Adipocyte (in vitro differentiated cells): ENCODE results near the gene EGLN2.
"Not testable (repeated sequence)": the region's sequence is repeated elsewhere in the genome, so short reads cannot be mapped to it uniquely, and the experiment has no call there.

Source experiments
- DNase-seq: peaks from one replicate; pipeline ENCODE4 v3.0.0-alpha.2; 2015; ENCODE audit warnings: low read depth
- H3K27me3 ChIP-seq: replicated peaks from 2 replicates; pipeline ENCODE4 v1.7.0; 2013; ENCODE audit warnings: mild to moderate bottlenecking, low read length, moderate library complexity; ENCODE audit not compliant: control insufficient read depth, insufficient read depth
- H3K36me3 ChIP-seq: 2 replicates; pipeline ENCODE4 v1.7.0; 2013; ENCODE audit warnings: low read length, mild to moderate bottlenecking, moderate library complexity; ENCODE audit not compliant: control insufficient read depth, insufficient read depth, severe bottlenecking
- H3K4me1 ChIP-seq: 2 replicates; pipeline ENCODE4 v1.7.0; 2013; ENCODE audit warnings: mild to moderate bottlenecking, low read length, moderate library complexity; ENCODE audit not compliant: control insufficient read depth, insufficient read depth
- H3K4me3 ChIP-seq: 2 replicates; pipeline ENCODE4 v1.7.0; 2013; ENCODE audit warnings: mild to moderate bottlenecking, low read length, moderate library complexity
- H3K9ac ChIP-seq: 2 replicates; pipeline ENCODE4 v1.7.0; 2013; ENCODE audit warnings: mild to moderate bottlenecking, low read length, moderate library complexity
- H3K9me3 ChIP-seq: 2 replicates; pipeline ENCODE4 v1.7.0; 2013; ENCODE audit warnings: mild to moderate bottlenecking, low read length, moderate library complexity; ENCODE audit not compliant: control insufficient read depth

The EGLN2 gene

DNA sequence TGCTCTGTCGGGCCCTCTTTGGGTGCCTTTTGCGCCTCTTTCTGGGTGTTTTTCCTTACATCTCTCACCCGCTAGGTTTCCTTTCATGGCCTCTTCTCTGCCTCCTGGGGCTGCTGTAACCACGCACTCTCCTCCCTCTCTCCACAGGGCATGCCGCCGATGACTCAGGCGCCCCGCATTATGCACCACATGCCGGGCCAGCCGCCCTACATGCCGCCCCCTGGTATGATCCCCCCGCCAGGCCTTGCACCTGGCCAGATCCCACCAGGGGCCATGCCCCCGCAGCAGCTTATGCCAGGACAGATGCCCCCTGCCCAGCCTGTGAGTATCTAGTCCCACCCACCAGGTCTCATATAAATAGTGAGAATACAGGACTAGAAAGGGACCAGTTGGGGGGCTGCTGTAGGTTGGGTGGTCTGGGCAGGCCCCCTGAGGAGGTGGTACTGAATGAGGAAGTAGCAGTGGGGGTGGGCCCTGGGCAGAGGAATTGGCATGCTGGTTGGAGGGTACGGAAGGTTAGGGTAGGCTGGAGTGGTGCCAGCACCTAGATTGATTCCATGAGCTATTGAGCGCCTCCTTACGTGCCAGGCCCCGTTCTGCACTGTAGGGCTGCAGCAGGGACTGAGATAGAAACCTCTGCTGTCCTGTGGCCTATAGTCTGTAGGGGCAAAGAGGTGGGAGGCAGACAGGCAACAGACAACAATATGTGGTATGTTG lies 36.1 kb upstream of the EGLN2 start:
- Histone ChIP-seq H3K27me3 (no peaks in the 10 kb centered on the region), H3K4me3 (no peak overlapping the region), H3K4me1 (no peaks in the 10 kb centered on the region), H3K9ac (no peak overlapping the region), H3K9me3 (no peaks in the 10 kb centered on the region), H3K36me3 (peaks cover 83% of the 10 kb centered on the region)
- no peak for DNase-seq

GRCh38 chr19:40763526-40763925 lies 35.5 kb upstream of the EGLN2 start:
- Histone ChIP-seq H3K27me3 (no peaks in the 10 kb centered on the region), H3K36me3 (peaks cover 77% of the 10 kb centered on the region)
- no peak for DNase-seq

GRCh38 chr19:40763963-40764362 lies 35.0 kb upstream of the EGLN2 start:
- H3K9me3 ChIP-seq, result no peaks in the 10 kb centered on the region
- H3K4me1 ChIP-seq, result no peaks in the 10 kb centered on the region
- peaks cover 75% of the 10 kb centered on the region for H3K36me3 ChIP-seq
- H3K4me3 ChIP-seq, result no peak overlapping the region
- DNase-seq, result no peak
- H3K27me3 ChIP-seq, result no peaks in the 10 kb centered on the region
- H3K9ac ChIP-seq, result no peak overlapping the region

More at GRCh38 chr19:40763526-40763925, 35.5 kb upstream of the EGLN2 start:
- Histone ChIP-seq H3K9ac (no peak overlapping the region), H3K4me1 (no peaks in the 10 kb centered on the region), H3K9me3 (no peaks in the 10 kb centered on the region), H3K4me3 (no peak overlapping the region)

DNA sequence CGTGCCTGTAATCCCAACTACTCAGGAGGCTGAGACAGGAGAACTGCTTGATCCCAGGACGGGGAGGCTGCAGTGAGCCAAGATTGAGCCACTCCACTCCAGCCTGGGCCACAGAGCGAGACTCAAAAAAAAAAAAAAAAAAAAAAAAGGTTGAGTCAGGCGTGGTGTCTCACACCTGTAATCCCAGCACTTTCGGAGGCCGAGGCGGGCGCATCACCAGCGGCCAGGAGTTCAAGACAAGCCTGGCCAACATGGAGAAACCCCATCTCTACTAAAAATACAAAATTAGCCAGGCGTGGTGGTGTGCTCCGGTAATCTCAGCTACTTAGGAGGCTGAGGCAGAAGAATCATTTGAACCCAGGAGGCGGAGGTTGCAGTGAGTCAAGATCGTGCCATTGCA lies 32.6 kb upstream of the EGLN2 start:
- not testable (repeated sequence) for H3K9ac ChIP-seq, H3K27me3 ChIP-seq, H3K4me3 ChIP-seq, H3K4me1 ChIP-seq, DNase-seq, H3K9me3 ChIP-seq
- peaks cover 50% of the 10 kb centered on the region for H3K36me3 ChIP-seq

GRCh38 chr19:40768869-40769268 lies 30.1 kb upstream of the EGLN2 start:
- Histone ChIP-seq H3K4me1 (no peaks in the 10 kb centered on the region), H3K36me3 (peaks cover 25% of the 10 kb centered on the region), H3K27me3 (no peaks in the 10 kb centered on the region), H3K9me3 (no peaks in the 10 kb centered on the region), H3K9ac (no peak overlapping the region), H3K4me3 (no peak overlapping the region)
- DNase-seq, result no peak

DNA sequence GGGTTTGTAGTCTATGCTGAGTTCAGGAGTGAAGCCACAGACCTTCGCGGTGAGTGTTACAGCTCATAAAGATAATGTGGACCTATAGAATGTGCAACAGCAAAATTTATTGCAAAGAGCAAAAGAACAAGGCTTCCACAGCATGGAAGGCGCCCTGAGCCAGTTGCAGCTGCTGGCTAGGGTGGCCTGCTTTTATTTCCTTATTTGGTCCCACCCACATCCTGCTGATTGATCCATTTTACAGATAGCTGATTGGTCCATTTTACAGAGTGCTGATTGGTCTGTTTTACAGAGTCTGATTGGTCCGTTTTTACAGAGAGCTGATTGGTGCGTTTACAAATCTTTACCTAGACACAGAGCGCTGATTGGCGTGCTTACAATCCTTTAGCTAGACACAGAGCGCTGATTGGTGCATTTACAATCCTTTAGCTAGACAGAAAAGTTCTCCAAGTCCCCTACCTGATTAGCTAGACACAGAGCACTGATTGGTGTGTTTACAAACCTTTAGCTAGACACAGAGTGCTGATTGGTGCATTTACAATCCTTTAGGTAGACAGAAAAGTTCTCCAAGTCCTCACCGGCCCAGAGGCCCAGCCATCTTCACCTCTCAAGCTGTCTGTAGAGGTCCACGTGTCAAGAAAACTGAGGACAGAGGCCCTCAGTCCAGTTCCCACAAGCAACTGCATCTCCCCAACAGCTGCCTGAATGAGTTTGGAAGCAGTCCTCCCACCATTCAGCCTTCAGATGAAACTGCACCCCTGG lies 27.7 kb upstream of the EGLN2 start:
- H3K9me3 ChIP-seq, DNase-seq, H3K27me3 ChIP-seq, H3K4me3 ChIP-seq, H3K4me1 ChIP-seq, H3K36me3 ChIP-seq, H3K9ac ChIP-seq: not testable (repeated sequence)

DNA sequence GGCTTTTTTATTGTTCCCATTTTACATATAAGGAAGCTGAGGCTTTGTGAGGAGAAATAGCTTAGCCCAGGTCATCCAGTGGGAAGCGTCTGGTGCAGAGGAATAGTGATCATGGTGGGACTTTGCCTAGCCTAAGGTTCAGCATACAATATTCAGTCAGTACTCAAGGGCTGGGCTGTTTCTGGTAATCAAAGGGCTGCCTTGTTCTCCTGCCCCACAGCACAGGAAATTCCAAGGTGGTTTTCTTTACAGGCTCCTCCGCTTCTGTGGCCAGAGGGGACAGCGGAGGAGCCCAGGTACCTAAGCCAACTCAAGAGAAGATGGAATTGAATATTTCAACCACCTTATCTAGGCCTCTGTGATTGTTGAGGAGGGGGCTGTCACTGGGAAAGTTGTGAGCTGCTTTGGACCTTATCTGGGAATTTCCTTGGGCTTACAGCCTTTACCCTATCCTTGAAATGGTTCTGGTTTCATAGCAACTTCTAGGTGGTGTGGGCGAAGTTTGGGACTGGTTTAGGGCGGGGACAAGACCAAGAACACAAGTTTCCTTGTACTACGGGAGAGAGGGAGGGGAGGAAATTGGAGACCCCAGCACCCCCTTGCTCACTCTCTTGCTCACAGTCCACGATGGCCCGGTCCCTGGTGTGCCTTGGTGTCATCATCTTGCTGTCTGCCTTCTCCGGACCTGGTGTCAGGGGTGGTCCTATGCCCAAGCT lies 23.9 kb upstream of the EGLN2 start, which contains the start of gene MIA:
Gene MIA, plus strand, starts transcription at position 606 of the 716 bp plus-strand sequence. Its CDS starts 22 bp downstream, at position 628.
- no peak for DNase-seq
- Histone ChIP-seq H3K9ac (no peak within 1 kb of the TSS), H3K27me3 (no peaks in the 10 kb centered on the region), H3K9me3 (no peaks in the 10 kb centered on the region), H3K36me3 (no peaks in the 10 kb centered on the region), H3K4me3 (no peak within 1 kb of the TSS), H3K4me1 (peaks cover 11% of the 10 kb centered on the region)

GRCh38 chr19:40775632-40776022 lies 23.4 kb upstream of the EGLN2 start:
- no peaks in the 10 kb centered on the region for H3K36me3 ChIP-seq
- DNase-seq, result no peak
- no peaks in the 10 kb centered on the region for H3K27me3 ChIP-seq
- no peaks in the 10 kb centered on the region for H3K9me3 ChIP-seq
- H3K4me1 ChIP-seq, result peaks cover 11% of the 10 kb centered on the region
- no peak overlapping the region for H3K4me3 ChIP-seq
- H3K9ac ChIP-seq, result no peak overlapping the region

- Histone ChIP-seq H3K36me3 (no peaks in the 10 kb centered on the region), H3K9me3 (no peaks in the 10 kb centered on the region), H3K4me3 (no peak overlapping the region), H3K27me3 (no peaks in the 10 kb centered on the region), H3K9ac (no peak overlapping the region), H3K4me1 (peaks cover 11% of the 10 kb centered on the region)
- no peak for DNase-seq
Measured at GRCh38 chr19:40776364-40776763, 22.6 kb upstream of the EGLN2 start.

GRCh38 chr19:40776932-40777644 lies 21.9 kb upstream of the EGLN2 start:
- Histone ChIP-seq H3K9ac (peak overlapping the region; percentile 89), H3K36me3 (no peaks in the 10 kb centered on the region), H3K4me1 (peaks cover 11% of the 10 kb centered on the region), H3K4me3 (peak overlapping the region; percentile 85), H3K27me3 (no peaks in the 10 kb centered on the region), H3K9me3 (no peaks in the 10 kb centered on the region)
- DNase-seq, result peak; percentile 96

- Histone ChIP-seq H3K27me3 (no peaks in the 10 kb centered on the region), H3K4me3 (peak overlapping the region; percentile 85), H3K9ac (peak overlapping the region; percentile 89), H3K4me1 (peaks cover 11% of the 10 kb centered on the region), H3K9me3 (no peaks in the 10 kb centered on the region), H3K36me3 (no peaks in the 10 kb centered on the region)
- DNase-seq, result no peak
Measured at GRCh38 chr19:40777645-40777936, 21.4 kb upstream of the EGLN2 start.
